ENCODE results near the gene LENEP. TPM values are rescaled to one million over a fixed set of nuclear protein-coding genes. Genes with fewer than 3 reads are reported as not detected.

The LENEP gene
- polyA plus RNA-seq, 1 donor (not counting 4 experiments of a cell fraction or from before 2014, with no cell fraction given), result not detected

GRCh38 chr1:154989195-154989860, 4.1 kb upstream of the LENEP start:
- TF ChIP-seq EZH2 (IDR thresholded peaks at IDR 0.05; ENCODE audit: low read length), result no peak
- TF ChIP-seq, protein P1, sequence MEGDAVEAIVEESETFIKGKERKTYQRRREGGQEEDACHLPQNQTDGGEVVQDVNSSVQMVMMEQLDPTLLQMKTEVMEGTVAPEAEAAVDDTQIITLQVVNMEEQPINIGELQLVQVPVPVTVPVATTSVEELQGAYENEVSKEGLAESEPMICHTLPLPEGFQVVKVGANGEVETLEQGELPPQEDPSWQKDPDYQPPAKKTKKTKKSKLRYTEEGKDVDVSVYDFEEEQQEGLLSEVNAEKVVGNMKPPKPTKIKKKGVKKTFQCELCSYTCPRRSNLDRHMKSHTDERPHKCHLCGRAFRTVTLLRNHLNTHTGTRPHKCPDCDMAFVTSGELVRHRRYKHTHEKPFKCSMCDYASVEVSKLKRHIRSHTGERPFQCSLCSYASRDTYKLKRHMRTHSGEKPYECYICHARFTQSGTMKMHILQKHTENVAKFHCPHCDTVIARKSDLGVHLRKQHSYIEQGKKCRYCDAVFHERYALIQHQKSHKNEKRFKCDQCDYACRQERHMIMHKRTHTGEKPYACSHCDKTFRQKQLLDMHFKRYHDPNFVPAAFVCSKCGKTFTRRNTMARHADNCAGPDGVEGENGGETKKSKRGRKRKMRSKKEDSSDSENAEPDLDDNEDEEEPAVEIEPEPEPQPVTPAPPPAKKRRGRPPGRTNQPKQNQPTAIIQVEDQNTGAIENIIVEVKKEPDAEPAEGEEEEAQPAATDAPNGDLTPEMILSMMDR (optimal IDR thresholded peaks at IDR 0.05 in 1 of 3, IDR thresholded peaks at IDR 0.05 in 1 of 3, conservative IDR thresholded peaks at IDR 0.05 in 1 of 3; ENCODE audit: extremely low read depth in 1 of 3, insufficient read depth in 2 of 3, low read length in 3 of 3), result no peak
- no peak overlapping the region for H3K4me3 ChIP-seq (ENCODE audit: control insufficient read depth in 2 of 3, extremely low read depth in 1 of 3, insufficient read depth in 2 of 3, low read depth in 1 of 3, low read length in 3 of 3)
- peaks cover 23 to 28% of the 10 kb centered on the region in 2 experiments for H3K36me3 ChIP-seq (ENCODE audit: control insufficient read depth in 2 of 2, extremely low read depth in 1 of 2, insufficient read depth in 2 of 2, low read length in 2 of 2)
- H2AFZ ChIP-seq (ENCODE audit: control insufficient read depth, low read length), result no peak overlapping the region
- H3K9me3 ChIP-seq (ENCODE audit: control insufficient read depth, low read depth, low read length), result no peaks in the 10 kb centered on the region
- no peaks in the 10 kb centered on the region for H3K27me3 ChIP-seq (ENCODE audit: control insufficient read depth, extremely low read depth, insufficient read depth, low read length)
- no peak overlapping the region for H3K27ac ChIP-seq (ENCODE audit: control insufficient read depth, insufficient read depth, low read length)
- no peak for DNase-seq (ENCODE audit: low read depth, low spot score)
- no peaks in the 10 kb centered on the region for H3K9me1 ChIP-seq (ENCODE audit: control insufficient read depth, extremely low read depth, insufficient read depth, low read length)
- no peak overlapping the region for H3K4me2 ChIP-seq (ENCODE audit: control insufficient read depth, extremely low read depth, insufficient read depth, low read depth, low read length)
- H4K20me1 ChIP-seq (ENCODE audit: control insufficient read depth, extremely low read depth, insufficient read depth, low read length), result peaks cover 3% of the 10 kb centered on the region
- no peak for FAIRE-seq
- H3K4me1 ChIP-seq (ENCODE audit: control insufficient read depth, extremely low read depth, insufficient read depth, low read length), result peaks cover 5% of the 10 kb centered on the region
- H3K9ac ChIP-seq (ENCODE audit: control insufficient read depth, extremely low read depth, insufficient read depth, low read length), result no peak overlapping the region
- dilution Hi-C loops (cut with MboI; ENCODE audit: extremely low pct_ligation_motif_present, low sequenced_read_pairs), result no loop called here
- H3K79me2 ChIP-seq (ENCODE audit: control insufficient read depth, insufficient read depth, low read length), result peaks cover 28% of the 10 kb centered on the region

- dilution Hi-C loops (cut with MboI; ENCODE audit: extremely low pct_ligation_motif_present, low sequenced_read_pairs), result no loop called here
These were observed 3.1 kb upstream of the LENEP start for GRCh38 chr1:154990276-154990675.

More at GRCh38 chr1:154990276-154990675, 3.1 kb upstream of the LENEP start:
- H3K27ac ChIP-seq (ENCODE audit: control insufficient read depth, insufficient read depth, low read length), result no peak overlapping the region
- peaks cover 3% of the 10 kb centered on the region for H4K20me1 ChIP-seq (ENCODE audit: control insufficient read depth, extremely low read depth, insufficient read depth, low read length)
- no peaks in the 10 kb centered on the region for H3K4me1 ChIP-seq (ENCODE audit: control insufficient read depth, extremely low read depth, insufficient read depth, low read length)
- H3K9ac ChIP-seq (ENCODE audit: control insufficient read depth, extremely low read depth, insufficient read depth, low read length), result no peak overlapping the region
- H3K9me3 ChIP-seq (ENCODE audit: control insufficient read depth, low read depth, low read length), result no peaks in the 10 kb centered on the region
- H3K4me3 ChIP-seq (ENCODE audit: control insufficient read depth in 2 of 3, extremely low read depth in 1 of 3, insufficient read depth in 2 of 3, low read depth in 1 of 3, low read length in 3 of 3), result no peak overlapping the region
- FAIRE-seq (no peak), DNase-seq (ENCODE audit: low read depth, low spot score) (no peak)
- no peak for TF ChIP-seq EZH2 (IDR thresholded peaks at IDR 0.05; ENCODE audit: low read length)
- TF ChIP-seq, protein P1 (optimal IDR thresholded peaks at IDR 0.05 in 1 of 3, IDR thresholded peaks at IDR 0.05 in 1 of 3, conservative IDR thresholded peaks at IDR 0.05 in 1 of 3; ENCODE audit: extremely low read depth in 1 of 3, insufficient read depth in 2 of 3, low read length in 3 of 3), result no peak
- no peaks in the 10 kb centered on the region for H3K9me1 ChIP-seq (ENCODE audit: control insufficient read depth, extremely low read depth, insufficient read depth, low read length)
- H3K27me3 ChIP-seq (ENCODE audit: control insufficient read depth, extremely low read depth, insufficient read depth, low read length), result no peaks in the 10 kb centered on the region
- no peak overlapping the region for H3K4me2 ChIP-seq (ENCODE audit: control insufficient read depth, extremely low read depth, insufficient read depth, low read depth, low read length)
- H3K79me2 ChIP-seq (ENCODE audit: control insufficient read depth, insufficient read depth, low read length), result peaks cover 23% of the 10 kb centered on the region
- H3K36me3 ChIP-seq (ENCODE audit: control insufficient read depth in 2 of 2, extremely low read depth in 1 of 2, insufficient read depth in 2 of 2, low read length in 2 of 2), result peaks cover 23 to 26% of the 10 kb centered on the region in 2 experiments
- no peak overlapping the region for H2AFZ ChIP-seq (ENCODE audit: control insufficient read depth, low read length)

Measured in keratinocyte (primary cell).